Thyroid gland (tissue), 4 donors: ENCODE results near the gene CFAP251.

Source experiments
- POLR2A ChIP-seq, 2 donors: fragments of 450-650 bp; IDR thresholded peaks; one replicate each; pipeline ENCODE4 v1.6.1; 2017; ENCODE audit warnings: antibody characterized with exemption in 2 of 2, mild to moderate bottlenecking in 2 of 2, moderate library complexity in 1 of 2
- TF ChIP-seq, protein P1 (sequence below), 6 experiments: fragments of 200-600 bp in 3 of 6; fragments of 450-650 bp in 3 of 6; sonication (generic) in 3 of 6; IDR thresholded peaks; one replicate each; pipeline ENCODE4 v1.5.1; 2016 to 2019; ENCODE audit warnings: antibody characterized with exemption in 6 of 6, mild to moderate bottlenecking in 2 of 6, inconsistent platforms in 1 of 6, moderate library complexity in 1 of 6

DNA sequence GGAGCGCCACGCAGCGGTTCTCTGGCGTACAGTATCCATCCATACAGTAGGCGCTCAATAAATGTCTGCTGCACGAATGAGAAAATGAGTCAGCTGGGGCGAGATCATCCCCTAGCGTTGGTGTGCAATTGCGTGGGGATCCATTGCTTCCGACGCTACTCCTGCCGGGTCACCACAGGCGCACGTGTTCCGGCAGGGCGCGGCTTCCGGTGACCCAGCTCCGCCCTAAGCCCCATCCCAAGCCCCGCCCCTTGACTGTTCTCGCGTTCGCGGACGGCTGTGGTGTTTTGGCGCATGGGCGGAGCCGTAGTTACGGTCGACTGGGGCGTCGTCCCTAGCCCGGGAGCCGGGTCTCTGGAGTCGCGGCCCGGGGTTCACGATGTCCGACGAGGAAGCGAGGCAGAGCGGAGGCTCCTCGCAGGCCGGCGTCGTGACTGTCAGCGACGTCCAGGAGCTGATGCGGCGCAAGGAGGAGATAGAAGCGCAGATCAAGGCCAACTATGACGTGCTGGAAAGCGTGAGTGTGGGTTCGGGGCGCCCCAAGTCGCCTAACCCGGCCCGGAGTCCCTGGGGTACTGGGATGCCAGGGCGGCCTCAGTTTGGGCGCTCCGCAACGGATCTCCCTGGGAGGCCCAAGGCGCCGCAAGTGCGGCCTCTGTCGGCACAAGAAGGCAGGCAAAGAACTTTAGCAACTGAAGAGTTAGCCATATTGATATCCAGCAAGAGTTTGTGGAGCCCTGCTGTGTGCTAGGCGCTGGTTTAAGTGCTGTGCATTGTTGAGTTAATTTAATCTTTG is 29.7 kb upstream of the CFAP251 start, which contains the start of gene PSMD9:
- TF ChIP-seq, protein P1, sequence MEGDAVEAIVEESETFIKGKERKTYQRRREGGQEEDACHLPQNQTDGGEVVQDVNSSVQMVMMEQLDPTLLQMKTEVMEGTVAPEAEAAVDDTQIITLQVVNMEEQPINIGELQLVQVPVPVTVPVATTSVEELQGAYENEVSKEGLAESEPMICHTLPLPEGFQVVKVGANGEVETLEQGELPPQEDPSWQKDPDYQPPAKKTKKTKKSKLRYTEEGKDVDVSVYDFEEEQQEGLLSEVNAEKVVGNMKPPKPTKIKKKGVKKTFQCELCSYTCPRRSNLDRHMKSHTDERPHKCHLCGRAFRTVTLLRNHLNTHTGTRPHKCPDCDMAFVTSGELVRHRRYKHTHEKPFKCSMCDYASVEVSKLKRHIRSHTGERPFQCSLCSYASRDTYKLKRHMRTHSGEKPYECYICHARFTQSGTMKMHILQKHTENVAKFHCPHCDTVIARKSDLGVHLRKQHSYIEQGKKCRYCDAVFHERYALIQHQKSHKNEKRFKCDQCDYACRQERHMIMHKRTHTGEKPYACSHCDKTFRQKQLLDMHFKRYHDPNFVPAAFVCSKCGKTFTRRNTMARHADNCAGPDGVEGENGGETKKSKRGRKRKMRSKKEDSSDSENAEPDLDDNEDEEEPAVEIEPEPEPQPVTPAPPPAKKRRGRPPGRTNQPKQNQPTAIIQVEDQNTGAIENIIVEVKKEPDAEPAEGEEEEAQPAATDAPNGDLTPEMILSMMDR (IDR thresholded peaks at IDR 0.05): peak; percentile 9 to 61 (median 42)
- TF ChIP-seq POLR2A (IDR thresholded peaks at IDR 0.05): peak in 1 of 2 donors; percentile 70
